Retinal pigment epithelial cell (primary cell): ENCODE results near the gene HPSE.

Experiments
- DNase-seq: peaks from one replicate; pipeline ENCODE4 v3.0.0-alpha.2; 2010; ENCODE audit warnings: low read depth
- H3K4me3 ChIP-seq: 2 replicates; pipeline ENCODE4 v1.5.1; 2011; ENCODE audit warnings: mild to moderate bottlenecking, low read length, control low read depth, moderate library complexity
- CTCF ChIP-seq: conservative IDR thresholded peaks from 2 replicates; pipeline ENCODE4 v1.5.1; 2011; ENCODE audit warnings: low read depth, low read length, control low read depth, inconsistent platforms

The HPSE gene

GRCh38 chr4:83258461-83258860, 76.2 kb downstream of the HPSE start:
- no peak for DNase-seq
- no peak for TF ChIP-seq CTCF
- no peak overlapping the region for H3K4me3 ChIP-seq

GRCh38 chr4:83257811-83258210, 76.8 kb downstream of the HPSE start:
- no peak for DNase-seq
- TF ChIP-seq CTCF, result no peak
- H3K4me3 ChIP-seq, result no peak overlapping the region

- no peak overlapping the region for H3K4me3 ChIP-seq
- DNase-seq, result peak; percentile 73
- TF ChIP-seq CTCF, result no peak
Measured at GRCh38 chr4:83255584-83255983, 79.1 kb downstream of the HPSE start.

GRCh38 chr4:83252782-83253405, 81.8 kb downstream of the HPSE start:
- TF ChIP-seq CTCF, result peak; percentile 76
- peak; percentile 13 for DNase-seq
- no peak overlapping the region for H3K4me3 ChIP-seq

- no peak for TF ChIP-seq CTCF
- no peak for DNase-seq
- no peak overlapping the region for H3K4me3 ChIP-seq
Measured at GRCh38 chr4:83251447-83251830, 83.2 kb downstream of the HPSE start.

- DNase-seq, result no peak
- no peak for TF ChIP-seq CTCF
- H3K4me3 ChIP-seq, result no peak overlapping the region
Measured at GRCh38 chr4:83250687-83251446, 83.8 kb downstream of the HPSE start.

GRCh38 chr4:83248486-83248885, 86.2 kb downstream of the HPSE start:
- no peak for TF ChIP-seq CTCF
- no peak for DNase-seq
- H3K4me3 ChIP-seq, result no peak overlapping the region
